Measurements from ENCODE around the gene PTPN9. TPM values are rescaled to one million over a fixed set of nuclear protein-coding genes. Genes with fewer than 3 reads are reported as not detected.

Gene PTPN9
- total RNA-seq, 1 experiment from 2014 or later, result 42.2 TPM

GRCh38 chr15:75573648-75574384, 5.3 kb downstream of the PTPN9 start:
- Histone ChIP-seq H3K9ac (ENCODE audit: extremely low read depth, insufficient read length, low read length) (no peak overlapping the region), H2BK120ac (ENCODE audit: low read depth, low read length, poor library complexity, severe bottlenecking) (no peak overlapping the region), H4K8ac (replicated peaks; ENCODE audit: insufficient read length, low read depth, low read length) (no peak overlapping the region), H2BK15ac (ENCODE audit: low read depth, low read length) (no peak overlapping the region), H4K91ac (ENCODE audit: insufficient read length, low read depth, low read length) (no peak overlapping the region), H3K27me3 (ENCODE audit: insufficient read depth, low read length) (no peaks in the 10 kb centered on the region), H3K4ac (ENCODE audit: low read depth, low read length) (no peak overlapping the region), H2BK12ac (ENCODE audit: insufficient read length, low read depth, low read length) (no peak overlapping the region), H2AFZ (ENCODE audit: low read length) (no peak overlapping the region), H3K23me2 (ENCODE audit: insufficient read length, low read depth, low read length, poor library complexity, severe bottlenecking) (peaks cover 3% of the 10 kb centered on the region), H3K14ac (ENCODE audit: insufficient read depth, low read length) (no peak overlapping the region), H2AK5ac (ENCODE audit: insufficient read length, low read length) (no peak overlapping the region), H2BK20ac (ENCODE audit: low read depth, low read length, poor library complexity, severe bottlenecking) (no peak overlapping the region), H3K79me2 (ENCODE audit: insufficient read depth, low read length) (peaks cover 25% of the 10 kb centered on the region; the same call in 1 of the 2 replicates), H4K5ac (ENCODE audit: insufficient read length, low read depth, low read length) (no peak overlapping the region), H3K18ac (ENCODE audit: insufficient read length, low read depth, low read length) (no peak overlapping the region), H3K79me1 (ENCODE audit: insufficient read depth, low read depth, low read length, poor library complexity, severe bottlenecking) (peaks cover 11% of the 10 kb centered on the region), H2BK5ac (ENCODE audit: insufficient read length, low read length) (no peak overlapping the region), H3K9me3 (ENCODE audit: control insufficient read depth, low read depth, low read length) (no peaks in the 10 kb centered on the region), H3K23ac (ENCODE audit: insufficient read length, low read depth, low read length) (no peak overlapping the region), H3K4me1 (ENCODE audit: insufficient read depth, low read length) (peaks cover 2% of the 10 kb centered on the region), H3K4me2 (ENCODE audit: insufficient read depth, insufficient read length, low read length) (peak overlapping the region; percentile 48), H3T11ph (ENCODE audit: low read length) (no peak overlapping the region), H3K27ac (ENCODE audit: insufficient read length, low read depth, low read length) (no peak overlapping the region), H4K20me1 (ENCODE audit: control insufficient read depth, insufficient read depth, insufficient read length) (no peaks in the 10 kb centered on the region), H3K56ac (ENCODE audit: insufficient read length, low read depth, low read length) (no peak overlapping the region)
- WGBS (ENCODE audit: extremely low coverage, insufficient read length, low lambda C conversion rate), result no CpG with 5 or more reads among the region's 5 CpGs
- TF ChIP-seq CTCF (conservative IDR thresholded peaks at IDR 0.05), result no peak
- DNase-seq, result no peak
- Mint-ChIP-seq H3K36me3 (ENCODE audit: insufficient read depth in 1 of 3, low read depth in 3 of 3) (peaks cover 8 to 14% (median 9%) of the 10 kb centered on the region in 3 experiments; a peak in 6 of 7 replicates), H3K9me3 (no peaks in the 10 kb centered on the region), H3K27me3 (ENCODE audit: low read depth) (no peaks in the 10 kb centered on the region), H3K4me3 (peak overlapping the region in 1 of 2 experiments; percentile 74; a peak in 2 of 5 replicates), H3K27ac (peak overlapping the region; percentile 13 to 90 (median 45); a peak in 5 of 7 replicates), H3K4me1 (peaks cover 24 to 31% of the 10 kb centered on the region in 2 experiments)

Measured in H9 (cell line).